Body of pancreas (tissue), 4 donors: ENCODE results near the gene SCRN2. TPM values are rescaled to one million over a fixed set of nuclear protein-coding genes. Genes with fewer than 3 reads are reported as not detected.
A peak's percentile ranks its signal among the peaks of the same experiment; 100 is the strongest.

ENCODE experiments used
- ATAC-seq: fragments of 150-250 bp; one replicate; pipeline ENCODE4 v1.9.1; 2016
- DNase-seq, 4 donors: peaks; one replicate each; pipeline ENCODE4 v3.0.0-alpha.2; 2019
- H3K27ac ChIP-seq, 4 donors: fragments of 200-600 bp; sonication (generic); 1 replicate in 3 of 4; 2 replicates in 1 of 4; pipeline versions ENCODE4 v1.5.1 to v1.6.1; 2016 to 2019; ENCODE audit warnings: mild to moderate bottlenecking in 1 of 4, mixed read lengths in 1 of 4, moderate library complexity in 1 of 4
- H3K27me3 ChIP-seq, 2 donors: fragments of 200-600 bp; sonication (generic); one replicate each; pipeline ENCODE4 v1.6.0; 2016; ENCODE audit warnings: mild to moderate bottlenecking in 1 of 2
- H3K36me3 ChIP-seq, 2 donors: fragments of 200-600 bp; sonication (generic); replicated peaks in 1 of 2; 2 replicates each; pipeline ENCODE4 v1.5.1; 2016; ENCODE audit warnings: low read depth in 2 of 2; ENCODE audit not compliant: insufficient read depth in 1 of 2
- H3K4me1 ChIP-seq: fragments of 200-600 bp; sonication (generic); one replicate; pipeline ENCODE4 v1.6.0; 2016
- H3K4me3 ChIP-seq, 2 donors: fragments of 200-600 bp; sonication (generic); 1 replicate in 1 of 2; 2 replicates in 1 of 2; pipeline ENCODE4 v1.5.1; 2016 to 2019
- H3K9me3 ChIP-seq, 3 donors: fragments of 200-600 bp; sonication (generic); 1 replicate in 2 of 3; 2 replicates in 1 of 3; pipeline ENCODE4 v1.5.1; 2016
- POLR2A ChIP-seq, 3 donors: fragments of 450-650 bp; IDR thresholded peaks; one replicate each; pipeline ENCODE4 v1.6.1; 2016; ENCODE audit warnings: antibody characterized with exemption in 3 of 3, mild to moderate bottlenecking in 2 of 3
- WGBS, 2 donors: methylation state at CpG; one replicate each; pipeline ENCODE4 v1.1.5; 2017; 5-methylcytosine and 5-hydroxymethylcytosine counted together
- intact Hi-C: fragments of 100-400 bp; cut with DNase I; formaldehyde crosslinking; loops from one replicate; pipeline ENCODE4 v1.15.1; 2023
- total RNA-seq, 2 donors: library from RNA; depleted of rRNA; stranded (reverse); fragments of >200 nt; gene quantifications; one replicate each; pipeline ENCODE4 v1.1.0, GENCODE V29; 2016
- TF ChIP-seq, protein P1 (sequence below), 7 experiments: fragments of 450-650 bp in 4 of 7; fragments of 200-600 bp in 3 of 7; sonication (generic) in 3 of 7; IDR thresholded peaks; one replicate each; pipeline ENCODE4 v1.5.1; 2016 to 2019; ENCODE audit warnings: antibody characterized with exemption in 7 of 7

Gene SCRN2
- total RNA-seq, 2 donors from 2014 or later: 37.2 to 45.7 TPM

DNA sequence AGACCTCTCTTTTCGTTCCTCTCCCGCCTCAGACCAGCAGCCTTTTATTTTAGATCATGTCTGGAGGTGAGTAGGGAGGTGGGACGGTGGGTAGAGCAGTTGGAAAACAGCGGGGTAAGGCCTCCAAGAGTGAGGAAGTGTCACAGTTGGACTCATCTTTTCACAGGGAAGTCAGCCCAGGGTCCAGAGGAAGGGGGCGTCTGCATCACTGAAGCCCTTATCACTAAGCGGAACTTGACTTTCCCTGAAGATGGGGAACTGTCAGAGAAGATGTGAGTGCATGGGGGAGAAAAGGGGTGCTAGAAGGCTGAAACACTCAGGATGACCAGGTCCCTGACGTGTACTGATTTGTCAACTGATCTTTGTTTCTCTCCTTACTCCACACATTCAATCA, 9.1 kb downstream of the SCRN2 start:
- no peak for DNase-seq
- peak overlapping the region in 1 of 2 donors; percentile 17 for H3K4me3 ChIP-seq
- H3K9me3 ChIP-seq: no peaks in the 10 kb centered on the region
- TF ChIP-seq, protein P1, sequence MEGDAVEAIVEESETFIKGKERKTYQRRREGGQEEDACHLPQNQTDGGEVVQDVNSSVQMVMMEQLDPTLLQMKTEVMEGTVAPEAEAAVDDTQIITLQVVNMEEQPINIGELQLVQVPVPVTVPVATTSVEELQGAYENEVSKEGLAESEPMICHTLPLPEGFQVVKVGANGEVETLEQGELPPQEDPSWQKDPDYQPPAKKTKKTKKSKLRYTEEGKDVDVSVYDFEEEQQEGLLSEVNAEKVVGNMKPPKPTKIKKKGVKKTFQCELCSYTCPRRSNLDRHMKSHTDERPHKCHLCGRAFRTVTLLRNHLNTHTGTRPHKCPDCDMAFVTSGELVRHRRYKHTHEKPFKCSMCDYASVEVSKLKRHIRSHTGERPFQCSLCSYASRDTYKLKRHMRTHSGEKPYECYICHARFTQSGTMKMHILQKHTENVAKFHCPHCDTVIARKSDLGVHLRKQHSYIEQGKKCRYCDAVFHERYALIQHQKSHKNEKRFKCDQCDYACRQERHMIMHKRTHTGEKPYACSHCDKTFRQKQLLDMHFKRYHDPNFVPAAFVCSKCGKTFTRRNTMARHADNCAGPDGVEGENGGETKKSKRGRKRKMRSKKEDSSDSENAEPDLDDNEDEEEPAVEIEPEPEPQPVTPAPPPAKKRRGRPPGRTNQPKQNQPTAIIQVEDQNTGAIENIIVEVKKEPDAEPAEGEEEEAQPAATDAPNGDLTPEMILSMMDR (IDR thresholded peaks at IDR 0.05): no peak
- TF ChIP-seq POLR2A (IDR thresholded peaks at IDR 0.05): no peak
- ATAC-seq: no peak
- H3K27me3 ChIP-seq: no peaks in the 10 kb centered on the region
- peaks cover 20% of the 10 kb centered on the region for H3K4me1 ChIP-seq
- peaks cover 2 to 8% of the 10 kb centered on the region in 2 donors for H3K36me3 ChIP-seq
- H3K27ac ChIP-seq: peak overlapping the region in 1 of 4 donors; percentile 78
- 7 to 8% methylated on average over 6 to 7 of the region's 7 CpGs for WGBS, 2 donors
- intact Hi-C loops: loop anchor here (10.0 kb wide), 1 partner anchor 183 kb away; no protein-coding TSS in a partner anchor

DNA sequence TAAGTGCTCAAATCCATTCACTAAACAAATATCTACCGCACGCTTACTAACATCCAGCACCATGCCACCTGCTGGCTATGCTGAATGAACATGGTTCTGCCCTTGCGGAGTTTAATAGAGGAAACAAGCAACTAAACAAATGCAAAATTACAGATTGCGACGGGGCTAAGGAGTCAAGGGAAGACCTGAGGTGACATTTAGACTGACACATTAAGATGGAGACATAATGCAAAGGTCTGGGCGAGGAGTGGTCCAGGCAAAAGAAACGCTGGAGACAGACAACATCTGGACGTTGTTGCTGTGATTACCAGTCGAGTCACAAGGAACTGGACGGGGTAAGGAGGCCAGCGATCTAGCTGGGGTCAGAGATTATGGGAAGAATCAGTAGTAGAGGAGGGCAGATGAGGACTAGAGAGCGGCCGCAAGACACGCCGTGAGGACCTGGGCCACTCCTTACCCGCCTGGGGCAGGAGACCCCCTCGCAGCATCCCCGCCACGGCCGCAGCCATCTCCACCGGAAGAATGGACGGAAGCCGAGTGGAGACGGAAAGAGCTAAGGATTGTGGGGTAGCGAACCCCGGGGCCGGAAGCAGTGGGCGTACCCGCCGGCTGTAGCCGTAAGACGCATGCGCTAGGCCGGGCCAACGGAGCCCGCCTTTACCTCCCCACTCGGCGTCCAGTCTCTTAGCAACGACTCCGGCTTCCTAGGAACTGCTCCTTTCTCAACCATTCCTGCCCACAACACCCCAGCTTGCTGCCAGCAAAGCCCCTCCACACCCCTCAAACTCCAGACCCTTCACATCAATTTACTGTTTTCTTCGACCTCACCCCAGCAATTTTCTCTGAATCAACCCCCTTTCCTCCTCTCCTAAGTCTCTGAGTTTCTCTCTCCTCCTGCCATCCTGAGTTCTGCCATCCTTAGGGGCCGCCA, 9.8 kb downstream of the SCRN2 start, which contains the start of the genes LRRC46 and MRPL10:
Gene LRRC46 (plus strand): TSS at position 668 of the 931 bp plus-strand sequence. CDS start 320 bp downstream, outside the sequence.
Gene MRPL10 (minus strand): TSS at position 539 of the 931 bp plus-strand sequence. CDS start 30 bp downstream, at position 509.
- peak within 1 kb of the TSS; percentile 23 to 78 (median 61) for H3K27ac ChIP-seq
- ATAC-seq (peak; percentile 99), DNase-seq (peak; percentile 93 to 95 (median 94))
- H3K4me1 ChIP-seq: peaks cover 20% of the 10 kb centered on the region
- peaks cover 8 to 13% of the 10 kb centered on the region in 2 donors for H3K36me3 ChIP-seq
- peak within 1 kb of the TSS; percentile 58 to 67 for H3K4me3 ChIP-seq
- peak; percentile 42 to 87 (median 82) for TF ChIP-seq POLR2A (IDR thresholded peaks at IDR 0.05)
- TF ChIP-seq, protein P1 (IDR thresholded peaks at IDR 0.05): peak in 2 of 7 experiments; percentile 14 to 19
- WGBS, 2 donors: 0% methylated on average over 28 to 42 of the region's 42 CpGs
- intact Hi-C loops: loop anchor here (10.0 kb wide), 1 partner anchor 184 kb away; no protein-coding TSS in a partner anchor
- H3K9me3 ChIP-seq: no peaks in the 10 kb centered on the region
- H3K27me3 ChIP-seq: no peaks in the 10 kb centered on the region

DNA sequence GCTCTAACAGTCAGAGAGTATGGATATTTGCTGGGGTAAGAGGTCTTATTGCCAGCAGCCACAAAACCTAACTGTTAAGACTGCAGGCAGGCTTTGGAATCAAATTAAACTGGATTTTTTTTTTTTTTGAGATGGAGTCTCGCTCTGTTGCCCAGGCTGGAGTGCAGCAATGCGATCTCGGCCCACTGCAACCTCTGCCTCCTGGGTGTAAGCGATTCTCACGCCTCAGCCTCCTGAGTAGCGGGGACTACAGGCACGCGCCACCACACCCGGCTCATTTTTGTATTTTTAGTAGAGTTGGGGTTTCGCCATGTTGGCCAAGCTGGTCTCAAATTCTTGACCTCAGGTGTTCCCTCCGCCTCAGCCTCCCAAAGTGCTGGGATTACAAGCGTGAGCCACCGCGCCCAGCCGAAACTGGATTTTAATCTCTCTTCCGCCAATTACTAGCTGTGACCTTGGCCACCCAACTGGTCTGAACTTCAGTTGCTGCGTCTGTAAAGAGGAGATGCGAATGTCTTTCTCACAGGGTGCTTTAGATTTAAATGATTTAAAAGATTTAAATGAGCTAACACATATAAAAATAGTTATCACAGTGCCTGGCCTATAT, 10.6 kb downstream of the SCRN2 start:
- H3K27me3 ChIP-seq: no peaks in the 10 kb centered on the region
- TF ChIP-seq, protein P1 (IDR thresholded peaks at IDR 0.05): no peak
- no peak for TF ChIP-seq POLR2A (IDR thresholded peaks at IDR 0.05)
- intact Hi-C loops: loop anchor here (10.0 kb wide), 1 partner anchor 184 kb away; no protein-coding TSS in a partner anchor
- H3K4me1 ChIP-seq: peaks cover 20% of the 10 kb centered on the region
- no peak for DNase-seq
- ATAC-seq: no peak
- H3K9me3 ChIP-seq: no peaks in the 10 kb centered on the region
- peak overlapping the region; percentile 58 to 67 for H3K4me3 ChIP-seq
- H3K36me3 ChIP-seq: peaks cover 9 to 13% of the 10 kb centered on the region in 2 donors
- 48 to 50% methylated on average over 17 of the region's 18 CpGs for WGBS, 2 donors
- peak overlapping the region in 3 of 4 donors; percentile 49 to 78 (median 73) for H3K27ac ChIP-seq

DNA sequence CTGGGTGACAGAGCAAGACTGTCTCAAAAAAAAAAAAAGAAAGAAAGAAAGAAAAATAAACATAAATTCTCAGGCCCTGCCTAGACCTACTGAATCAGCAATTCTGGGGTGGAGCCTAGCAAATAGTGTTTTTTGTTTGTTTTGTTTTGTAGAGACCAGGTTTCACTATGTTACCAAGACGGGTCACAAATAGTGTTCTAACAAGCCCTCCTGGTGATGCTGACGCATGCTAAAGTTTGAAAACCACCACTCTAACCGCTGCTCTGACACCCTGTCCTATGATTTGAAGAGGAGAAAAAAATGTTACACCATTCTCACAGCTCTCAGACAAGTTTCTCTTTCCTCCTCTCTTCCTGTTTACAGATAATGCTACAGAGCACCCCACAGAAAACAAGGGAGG, 11.2 kb downstream of the SCRN2 start:
- Histone ChIP-seq H3K4me3 (no peak overlapping the region), H3K27me3 (no peaks in the 10 kb centered on the region), H3K9me3 (no peaks in the 10 kb centered on the region), H3K4me1 (peaks cover 20% of the 10 kb centered on the region), H3K36me3 (peaks cover 9 to 15% of the 10 kb centered on the region in 2 donors), H3K27ac (no peak overlapping the region)
- WGBS, 2 donors: 62 to 84% methylated on average over 3 of the region's 3 CpGs
- TF ChIP-seq, protein P1 (IDR thresholded peaks at IDR 0.05): no peak
- TF ChIP-seq POLR2A (IDR thresholded peaks at IDR 0.05): no peak
- DNase-seq (no peak), ATAC-seq (no peak)
- intact Hi-C loops: loop anchor here (10.0 kb wide), 1 partner anchor 185 kb away; no protein-coding TSS in a partner anchor
